ENCODE results near the gene WBP2.

The WBP2 gene

GRCh38 chr17:75820094-75821080 is 34.7 kb downstream of the WBP2 start:
- no peaks in the 10 kb centered on the region for H3K27me3 ChIP-seq (replicated peaks; ENCODE audit: insufficient read depth, low read length)
- no peak overlapping the region for H3K4me2 ChIP-seq (ENCODE audit: low read depth, low read length)
- no peaks in the 10 kb centered on the region for H3K79me2 ChIP-seq (ENCODE audit: low read length)
- no peaks in the 10 kb centered on the region for H3K36me3 ChIP-seq (replicated peaks; ENCODE audit: insufficient read depth, low read length)
- H3K4me3 ChIP-seq (ENCODE audit: low read length) = no peak overlapping the region
- H3K9me3 ChIP-seq (replicated peaks; ENCODE audit: insufficient read depth, low read length) = no peaks in the 10 kb centered on the region
- no peak overlapping the region for H3K9ac ChIP-seq (ENCODE audit: low read length)
- TF ChIP-seq EZH2phosphoT487 (IDR thresholded peaks at IDR 0.05; ENCODE audit: low read length) = no peak
- no peak for TF ChIP-seq CTCF (IDR thresholded peaks at IDR 0.05; ENCODE audit: low read length)
- TF ChIP-seq EZH2 (optimal IDR thresholded peaks at IDR 0.05; ENCODE audit: low read depth, low read length) = no peak
- H4K20me1 ChIP-seq (ENCODE audit: insufficient read depth, low read length) = no peaks in the 10 kb centered on the region
- no peak for DNase-seq
- H3K9me2 ChIP-seq (replicated peaks; ENCODE audit: insufficient read depth, low read length) = no peaks in the 10 kb centered on the region
- peaks cover 9% of the 10 kb centered on the region for H3K4me1 ChIP-seq (ENCODE audit: low read length)
- no peaks in the 10 kb centered on the region; the same call in 1 of the 2 replicates for H3F3A ChIP-seq (ENCODE audit: insufficient read depth, low read length)
- no peak overlapping the region for H3K27ac ChIP-seq (ENCODE audit: low read length)
- no peak overlapping the region for H2AFZ ChIP-seq (ENCODE audit: low read length)

- Histone ChIP-seq H3K9me2 (replicated peaks; ENCODE audit: insufficient read depth, low read length) (no peaks in the 10 kb centered on the region), H3K4me3 (ENCODE audit: low read length) (no peak overlapping the region), H3K79me2 (ENCODE audit: low read length) (no peaks in the 10 kb centered on the region), H3K4me1 (ENCODE audit: low read length) (peaks cover 9% of the 10 kb centered on the region), H4K20me1 (ENCODE audit: insufficient read depth, low read length) (no peaks in the 10 kb centered on the region), H3K4me2 (ENCODE audit: low read depth, low read length) (no peak overlapping the region), H3K36me3 (replicated peaks; ENCODE audit: insufficient read depth, low read length) (no peaks in the 10 kb centered on the region), H3K9ac (ENCODE audit: low read length) (no peak overlapping the region), H3K9me3 (replicated peaks; ENCODE audit: insufficient read depth, low read length) (no peaks in the 10 kb centered on the region), H3K27ac (ENCODE audit: low read length) (no peak overlapping the region), H2AFZ (ENCODE audit: low read length) (no peak overlapping the region), H3F3A (ENCODE audit: insufficient read depth, low read length) (no peaks in the 10 kb centered on the region; the same call in 1 of the 2 replicates), H3K27me3 (replicated peaks; ENCODE audit: insufficient read depth, low read length) (no peaks in the 10 kb centered on the region)
- TF ChIP-seq EZH2 (optimal IDR thresholded peaks at IDR 0.05; ENCODE audit: low read depth, low read length) (no peak), EZH2phosphoT487 (IDR thresholded peaks at IDR 0.05; ENCODE audit: low read length) (no peak), CTCF (IDR thresholded peaks at IDR 0.05; ENCODE audit: low read length) (no peak)
- DNase-seq = no peak
Observed at GRCh38 chr17:75819678-75820077, 35.5 kb downstream of the WBP2 start.

GRCh38 chr17:75819116-75819515 is 36.0 kb downstream of the WBP2 start:
- no peaks in the 10 kb centered on the region for H3K9me2 ChIP-seq (replicated peaks; ENCODE audit: insufficient read depth, low read length)
- H3K9me3 ChIP-seq (replicated peaks; ENCODE audit: insufficient read depth, low read length) = no peaks in the 10 kb centered on the region
- DNase-seq = no peak
- no peak overlapping the region for H3K9ac ChIP-seq (ENCODE audit: low read length)
- H3K4me3 ChIP-seq (ENCODE audit: low read length) = no peak overlapping the region
- no peaks in the 10 kb centered on the region; the same call in 1 of the 2 replicates for H3F3A ChIP-seq (ENCODE audit: insufficient read depth, low read length)
- no peaks in the 10 kb centered on the region for H3K79me2 ChIP-seq (ENCODE audit: low read length)
- H3K36me3 ChIP-seq (replicated peaks; ENCODE audit: insufficient read depth, low read length) = no peaks in the 10 kb centered on the region
- no peaks in the 10 kb centered on the region for H3K27me3 ChIP-seq (replicated peaks; ENCODE audit: insufficient read depth, low read length)
- H3K4me1 ChIP-seq (ENCODE audit: low read length) = peaks cover 9% of the 10 kb centered on the region
- H2AFZ ChIP-seq (ENCODE audit: low read length) = no peak overlapping the region
- H3K4me2 ChIP-seq (ENCODE audit: low read depth, low read length) = no peak overlapping the region
- TF ChIP-seq EZH2phosphoT487 (IDR thresholded peaks at IDR 0.05; ENCODE audit: low read length) = no peak
- TF ChIP-seq EZH2 (optimal IDR thresholded peaks at IDR 0.05; ENCODE audit: low read depth, low read length) = no peak
- TF ChIP-seq CTCF (IDR thresholded peaks at IDR 0.05; ENCODE audit: low read length) = no peak
- H4K20me1 ChIP-seq (ENCODE audit: insufficient read depth, low read length) = no peaks in the 10 kb centered on the region
- no peak overlapping the region for H3K27ac ChIP-seq (ENCODE audit: low read length)

Data from MM.1S (cell line).